ENCODE data around the gene RNASE13. TPM values are rescaled to one million over a fixed set of nuclear protein-coding genes. Genes with fewer than 3 reads are reported as not detected.
A peak's percentile ranks its signal among the peaks of the same experiment; 100 is the strongest.

The RNASE13 gene
- total RNA-seq, 1 experiment from 2014 or later, result not detected

GRCh38 chr14:21071225-21072030, 36.8 kb upstream of the RNASE13 start:
- TF ChIP-seq CTCF (IDR thresholded peaks at IDR 0.05; ENCODE audit: insufficient read depth in 1 of 2, low read depth in 1 of 2, low read length in 1 of 2, severe bottlenecking in 1 of 2, unreplicated experiment in 1 of 2), result no peak
- H3K36me3 ChIP-seq (ENCODE audit: control insufficient read depth, insufficient read depth, low read length), result no peaks in the 10 kb centered on the region
- H3K4me3 ChIP-seq (ENCODE audit: low read depth, low read length), result peak overlapping the region; percentile 76
- ChIA-PET CTCF (interaction anchor here (0.6 to 3.4 kb wide), 12 partner anchors 12 to 62 kb away, joined by 4 to 50 read pairs (median 6); partner anchors contain the start of gene ZNF219), POLR2A (interaction anchor here (0.6 kb wide), 1 partner anchor 716 kb away, joined by 4 read pairs; no protein-coding TSS in a partner anchor)
- H3K9me3 ChIP-seq, result no peaks in the 10 kb centered on the region
- DNase-seq, result peak in 1 of 2 experiments; percentile 36
- no peaks in the 10 kb centered on the region for H3K4me1 Mint-ChIP-seq (ENCODE audit: low read depth, unreplicated experiment)
- peak overlapping the region; percentile 84 for H3K4me3 Mint-ChIP-seq (ENCODE audit: unreplicated experiment)
- BruUV-seq (replicated peaks), result no TSS peak
- H3K27ac Mint-ChIP-seq (ENCODE audit: unreplicated experiment), result peak overlapping the region; percentile 22
- H3K36me3 Mint-ChIP-seq (ENCODE audit: insufficient read depth, unreplicated experiment), result no peaks in the 10 kb centered on the region
- peaks cover 6% of the 10 kb centered on the region for H3K4me1 ChIP-seq
- peaks cover 3% of the 10 kb centered on the region for H3K27me3 Mint-ChIP-seq (ENCODE audit: insufficient read depth, unreplicated experiment)
- no peaks in the 10 kb centered on the region for H3K9me3 Mint-ChIP-seq (ENCODE audit: unreplicated experiment)
- no peaks in the 10 kb centered on the region for H3K27me3 ChIP-seq (replicated peaks; ENCODE audit: control insufficient read depth, insufficient read depth, low read length)
- intact Hi-C loops (cut with micrococcal nuclease; ENCODE audit: unreplicated experiment), result no loop called here

GRCh38 chr14:21070610-21071224, 36.1 kb upstream of the RNASE13 start:
- DNase-seq, result peak in 1 of 2 experiments; percentile 52
- ChIA-PET POLR2A (interaction anchor here (0.6 to 1.3 kb wide), 2 partner anchors 33 to 56 kb away, joined by 4 to 6 read pairs; no protein-coding TSS in a partner anchor), CTCF (interaction anchor here (0.6 to 3.4 kb wide), 11 partner anchors 17 to 100 kb away, joined by 3 to 50 read pairs (median 6); no protein-coding TSS in a partner anchor)
- H3K36me3 Mint-ChIP-seq (ENCODE audit: insufficient read depth, unreplicated experiment), result no peaks in the 10 kb centered on the region
- no peaks in the 10 kb centered on the region for H3K9me3 Mint-ChIP-seq (ENCODE audit: unreplicated experiment)
- TF ChIP-seq CTCF (IDR thresholded peaks at IDR 0.05; ENCODE audit: insufficient read depth in 1 of 2, low read depth in 1 of 2, low read length in 1 of 2, severe bottlenecking in 1 of 2, unreplicated experiment in 1 of 2), result peak in 1 of 2 experiments; percentile 30
- H3K4me1 Mint-ChIP-seq (ENCODE audit: low read depth, unreplicated experiment), result no peaks in the 10 kb centered on the region
- H3K4me3 Mint-ChIP-seq (ENCODE audit: unreplicated experiment), result peak overlapping the region; percentile 84
- Histone ChIP-seq H3K4me1 (peaks cover 6% of the 10 kb centered on the region), H3K9me3 (no peaks in the 10 kb centered on the region), H3K27me3 (replicated peaks; ENCODE audit: control insufficient read depth, insufficient read depth, low read length) (no peaks in the 10 kb centered on the region), H3K4me3 (ENCODE audit: low read depth, low read length) (peak overlapping the region; percentile 76), H3K36me3 (ENCODE audit: control insufficient read depth, insufficient read depth, low read length) (no peaks in the 10 kb centered on the region)
- H3K27me3 Mint-ChIP-seq (ENCODE audit: insufficient read depth, unreplicated experiment), result peaks cover 5% of the 10 kb centered on the region
- no TSS peak for BruUV-seq (replicated peaks)
- intact Hi-C loops (cut with micrococcal nuclease; ENCODE audit: unreplicated experiment), result no loop called here
- peak overlapping the region; percentile 22 for H3K27ac Mint-ChIP-seq (ENCODE audit: unreplicated experiment)

DNA sequence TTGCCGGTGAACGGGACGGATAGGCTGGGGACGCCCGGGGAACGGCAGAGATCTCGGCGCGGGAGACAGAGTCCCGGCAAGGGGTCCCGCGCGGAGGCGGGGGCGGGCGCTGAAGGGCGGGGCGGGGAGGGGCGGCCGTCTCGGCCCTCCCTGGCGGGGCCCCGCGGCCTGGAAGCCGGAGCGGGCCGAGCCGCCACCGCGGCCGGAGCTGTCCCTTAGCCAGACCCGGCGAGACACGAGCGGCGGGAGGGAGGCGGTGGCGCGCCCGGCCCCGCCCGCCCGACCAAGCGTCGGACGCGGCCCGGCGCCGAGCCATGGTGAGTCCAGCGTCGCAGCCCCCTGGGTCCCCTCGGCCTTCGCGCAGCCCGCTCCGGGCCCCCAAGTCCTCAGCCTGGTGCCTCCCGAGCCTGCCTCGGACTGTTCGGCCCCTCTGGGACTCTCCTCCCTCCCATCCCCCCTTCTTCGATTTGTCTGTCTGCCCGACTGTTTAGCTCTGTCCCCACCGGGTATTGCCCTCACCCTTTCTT, 35.5 kb upstream of the RNASE13 start, which contains the start of gene ARHGEF40:
Gene ARHGEF40, plus strand, starts transcription at position 222 of the 527 bp plus-strand sequence. Its CDS starts 93 bp downstream, at position 315.
- no peaks in the 10 kb centered on the region for H3K36me3 ChIP-seq (ENCODE audit: control insufficient read depth, insufficient read depth, low read length)
- intact Hi-C loops (cut with micrococcal nuclease; ENCODE audit: unreplicated experiment), result no loop called here
- ChIA-PET CTCF (interaction anchor here (0.6 to 3.4 kb wide), 9 partner anchors 20 to 99 kb away, joined by 3 to 50 read pairs (median 6); no protein-coding TSS in a partner anchor), POLR2A (interaction anchor here (0.6 to 1.3 kb wide), 2 partner anchors 34 to 55 kb away, joined by 4 to 6 read pairs; no protein-coding TSS in a partner anchor)
- Mint-ChIP-seq H3K36me3 (ENCODE audit: insufficient read depth, unreplicated experiment) (no peaks in the 10 kb centered on the region), H3K4me3 (ENCODE audit: unreplicated experiment) (peak within 1 kb of the TSS; percentile 84), H3K27ac (ENCODE audit: unreplicated experiment) (peak within 1 kb of the TSS; percentile 22), H3K9me3 (ENCODE audit: unreplicated experiment) (no peaks in the 10 kb centered on the region), H3K4me1 (ENCODE audit: low read depth, unreplicated experiment) (no peaks in the 10 kb centered on the region), H3K27me3 (ENCODE audit: insufficient read depth, unreplicated experiment) (peaks cover 8% of the 10 kb centered on the region)
- H3K4me3 ChIP-seq (ENCODE audit: low read depth, low read length), result peak within 1 kb of the TSS; percentile 76
- H3K27me3 ChIP-seq (replicated peaks; ENCODE audit: control insufficient read depth, insufficient read depth, low read length), result no peaks in the 10 kb centered on the region
- TF ChIP-seq CTCF (IDR thresholded peaks at IDR 0.05; ENCODE audit: insufficient read depth in 1 of 2, low read depth in 1 of 2, low read length in 1 of 2, severe bottlenecking in 1 of 2, unreplicated experiment in 1 of 2), result no peak
- no TSS peak for BruUV-seq (replicated peaks)
- peak in 1 of 2 experiments; percentile 66 for DNase-seq
- no peaks in the 10 kb centered on the region for H3K9me3 ChIP-seq
- H3K4me1 ChIP-seq, result peaks cover 6% of the 10 kb centered on the region

Measured in Caco-2 (cell line).